ENCODE data around the gene PLCL1. TPM values are rescaled to one million over a fixed set of nuclear protein-coding genes. Genes with fewer than 3 reads are reported as not detected.
A peak's percentile ranks its signal among the peaks of the same experiment; 100 is the strongest.

The PLCL1 gene
- total and polyA plus RNA-seq, 10 of the 15 experiments (the other 5 are each of a cell fraction or from before 2014, with no cell fraction given), result 0.03 to 1.5 (median 0.22) TPM

GRCh38 chr2:197952540-197953202 lies 148.3 kb downstream of the PLCL1 start (continued):
- TF ChIP-seq E2F8 (IDR thresholded peaks at IDR 0.05; ENCODE audit: low read depth, partially characterized antibody), result no peak
- no peak for TF ChIP-seq BRCA1 (IDR thresholded peaks at IDR 0.05; ENCODE audit: low read depth, low read length)
- TF ChIP-seq FOXM1 (IDR thresholded peaks at IDR 0.05; ENCODE audit: low read depth, low read length), result no peak
- no peak for TF ChIP-seq CTCF (IDR thresholded peaks at IDR 0.05 in 2 of 3, conservative IDR thresholded peaks at IDR 0.05 in 1 of 3; ENCODE audit: control insufficient read depth in 2 of 3, extremely low read depth in 1 of 3, insufficient read depth in 1 of 3, low read depth in 3 of 3, low read length in 3 of 3)
- TF ChIP-seq ATF3 (IDR thresholded peaks at IDR 0.05; ENCODE audit: borderline replicate concordance, extremely low read depth, low read depth, low read length), result no peak
- TF ChIP-seq ESRRA (IDR thresholded peaks at IDR 0.05; ENCODE audit: low read length), result no peak
- no peak for TF ChIP-seq ZZZ3 (IDR thresholded peaks at IDR 0.05; ENCODE audit: control insufficient read depth, insufficient read length, low read depth)
- no peak for TF ChIP-seq RAD21 (IDR thresholded peaks at IDR 0.05; ENCODE audit: insufficient read depth, low read depth, low read length)
- TF ChIP-seq ASH2L (IDR thresholded peaks at IDR 0.05; ENCODE audit: borderline replicate concordance, low read depth), result no peak
- TF ChIP-seq MAX (IDR thresholded peaks at IDR 0.05; ENCODE audit: low read depth, low read length), result no peak
- TF ChIP-seq BCL3 (IDR thresholded peaks at IDR 0.05; ENCODE audit: borderline replicate concordance, insufficient read depth, low read depth, low read length, poor library complexity, severe bottlenecking), result no peak
- no peak for TF ChIP-seq DPF2 (IDR thresholded peaks at IDR 0.05)
- TF ChIP-seq YBX1 (IDR thresholded peaks at IDR 0.05), result no peak
- peak in 1 of 2 experiments; percentile 20; a peak in 1 of 4 replicates for TF ChIP-seq EP300 (IDR thresholded peaks at IDR 0.05; ENCODE audit: borderline replicate concordance in 1 of 2, control insufficient read depth in 1 of 2, low read depth in 2 of 2, low read length in 2 of 2)
- TF ChIP-seq PML (IDR thresholded peaks at IDR 0.05; ENCODE audit: low read length), result no peak
- no peak for TF ChIP-seq EZH2 (IDR thresholded peaks at IDR 0.05; ENCODE audit: borderline replicate concordance, control insufficient read depth, low read depth, low read length)
- TF ChIP-seq FOXK2 (IDR thresholded peaks at IDR 0.05), result no peak
- no peak for TF ChIP-seq PBX3 (IDR thresholded peaks at IDR 0.05; ENCODE audit: insufficient replicate concordance, low read depth, low read length)
- 0 out of 2 replicates have a peak, but pooled peaks have one; percentile 21 for TF ChIP-seq ELK1 (IDR thresholded peaks at IDR 0.05; ENCODE audit: low read depth, low read length)
